Keratinocyte (primary cell): Measurements from ENCODE around the gene PTCD2.
A peak's percentile ranks its signal among the peaks of the same experiment; 100 is the strongest.

Source experiments
- EZH2 ChIP-seq: IDR thresholded peaks from one replicate; pipeline ENCODE4 v1.6.1; 2012; ENCODE audit warnings: inconsistent platforms, mild to moderate bottlenecking, low read length, moderate library complexity
- TF ChIP-seq, protein P1 (sequence below), 3 experiments: IDR thresholded peaks in 1 of 3; conservative IDR thresholded peaks in 1 of 3; optimal IDR thresholded peaks in 1 of 3; 2 replicates in 2 of 3; 3 replicates in 1 of 3; pipeline versions ENCODE3 to v1.5.1; 2011; ENCODE audit warnings: low read length in 3 of 3, mild to moderate bottlenecking in 3 of 3, moderate library complexity in 2 of 3, control low read depth in 1 of 3, inconsistent platforms in 1 of 3; ENCODE audit not compliant: insufficient read depth in 2 of 3; ENCODE audit errors: extremely low read depth in 1 of 3

- TF ChIP-seq, protein P1, sequence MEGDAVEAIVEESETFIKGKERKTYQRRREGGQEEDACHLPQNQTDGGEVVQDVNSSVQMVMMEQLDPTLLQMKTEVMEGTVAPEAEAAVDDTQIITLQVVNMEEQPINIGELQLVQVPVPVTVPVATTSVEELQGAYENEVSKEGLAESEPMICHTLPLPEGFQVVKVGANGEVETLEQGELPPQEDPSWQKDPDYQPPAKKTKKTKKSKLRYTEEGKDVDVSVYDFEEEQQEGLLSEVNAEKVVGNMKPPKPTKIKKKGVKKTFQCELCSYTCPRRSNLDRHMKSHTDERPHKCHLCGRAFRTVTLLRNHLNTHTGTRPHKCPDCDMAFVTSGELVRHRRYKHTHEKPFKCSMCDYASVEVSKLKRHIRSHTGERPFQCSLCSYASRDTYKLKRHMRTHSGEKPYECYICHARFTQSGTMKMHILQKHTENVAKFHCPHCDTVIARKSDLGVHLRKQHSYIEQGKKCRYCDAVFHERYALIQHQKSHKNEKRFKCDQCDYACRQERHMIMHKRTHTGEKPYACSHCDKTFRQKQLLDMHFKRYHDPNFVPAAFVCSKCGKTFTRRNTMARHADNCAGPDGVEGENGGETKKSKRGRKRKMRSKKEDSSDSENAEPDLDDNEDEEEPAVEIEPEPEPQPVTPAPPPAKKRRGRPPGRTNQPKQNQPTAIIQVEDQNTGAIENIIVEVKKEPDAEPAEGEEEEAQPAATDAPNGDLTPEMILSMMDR (optimal IDR thresholded peaks at IDR 0.05 in 1 of 3, IDR thresholded peaks at IDR 0.05 in 1 of 3, conservative IDR thresholded peaks at IDR 0.05 in 1 of 3; ENCODE audit: extremely low read depth in 1 of 3, insufficient read depth in 2 of 3, low read length in 3 of 3), result peak; percentile 68 to 88 (median 78)
- no peak for TF ChIP-seq EZH2
These were observed 12.0 kb upstream of the PTCD2 start for GRCh38 chr5:72307968-72308852.
